Thymus (tissue), 11 donors: ENCODE data around the gene AZGP1. TPM values are rescaled to one million over a fixed set of nuclear protein-coding genes. Genes with fewer than 3 reads are reported as not detected.
"Not testable (repeated sequence)": the region's sequence is repeated elsewhere in the genome, so short reads cannot be mapped to it uniquely, and the experiment has no call there.

Experiments used
- DNase-seq, 9 donors: peaks; one replicate each; pipeline ENCODE4 v3.0.0-alpha.2; 2013; ENCODE audit warnings: low spot score in 9 of 9, low read depth in 6 of 9, missing footprints in 1 of 9
- H3K27ac ChIP-seq, 2 donors: one replicate each; pipeline ENCODE4 v1.5.1; 2013; ENCODE audit warnings: control low read depth in 1 of 2, low read depth in 1 of 2, low read length in 1 of 2, mild to moderate bottlenecking in 1 of 2, moderate library complexity in 1 of 2
- H3K27me3 ChIP-seq, 2 donors: one replicate each; pipeline ENCODE4 v1.5.1; 2013; ENCODE audit warnings: low read length in 1 of 2; ENCODE audit not compliant: control insufficient read depth in 2 of 2, insufficient read depth in 1 of 2
- H3K36me3 ChIP-seq, 2 donors: one replicate each; pipeline ENCODE4 v1.5.1; 2013; ENCODE audit warnings: low read length in 1 of 2, mild to moderate bottlenecking in 1 of 2, moderate library complexity in 1 of 2; ENCODE audit not compliant: control insufficient read depth in 2 of 2, insufficient read depth in 2 of 2
- H3K4me1 ChIP-seq, 2 donors: one replicate each; pipeline ENCODE4 v1.5.1; 2013; ENCODE audit warnings: low read length in 2 of 2; ENCODE audit not compliant: control insufficient read depth in 2 of 2, insufficient read depth in 2 of 2
- H3K4me3 ChIP-seq, 2 donors: one replicate each; pipeline ENCODE4 v1.5.1; 2013; ENCODE audit warnings: low read length in 2 of 2, control low read depth in 1 of 2, mild to moderate bottlenecking in 1 of 2
- H3K9me3 ChIP-seq, 2 donors: one replicate each; pipeline ENCODE4 v1.5.1; 2013; ENCODE audit warnings: low read length in 1 of 2, mild to moderate bottlenecking in 1 of 2; ENCODE audit not compliant: control insufficient read depth in 2 of 2, insufficient read depth in 1 of 2
- WGBS: extraction: QIAGEN DNeasy Blood & Tissue Kit; methylation state at CpG from one replicate; pipeline ENCODE4 v1.1.7; 2013; 5-methylcytosine and 5-hydroxymethylcytosine counted together
- polyA plus RNA-seq: library from polyadenylated mRNA; stranded (reverse); fragments of 200-250 nt; gene quantifications from one replicate; pipeline ENCODE4 v1.2.3, GENCODE V29; 2013
- total RNA-seq: library from RNA; stranded (reverse); fragments of 120-200 nt; gene quantifications from one replicate; pipeline ENCODE4 v1.2.4, GENCODE V29; 2013
- donor health status: healthy.

Gene AZGP1
- total and polyA plus RNA-seq, 2 donors: 0.76 to 4.7 TPM

DNA sequence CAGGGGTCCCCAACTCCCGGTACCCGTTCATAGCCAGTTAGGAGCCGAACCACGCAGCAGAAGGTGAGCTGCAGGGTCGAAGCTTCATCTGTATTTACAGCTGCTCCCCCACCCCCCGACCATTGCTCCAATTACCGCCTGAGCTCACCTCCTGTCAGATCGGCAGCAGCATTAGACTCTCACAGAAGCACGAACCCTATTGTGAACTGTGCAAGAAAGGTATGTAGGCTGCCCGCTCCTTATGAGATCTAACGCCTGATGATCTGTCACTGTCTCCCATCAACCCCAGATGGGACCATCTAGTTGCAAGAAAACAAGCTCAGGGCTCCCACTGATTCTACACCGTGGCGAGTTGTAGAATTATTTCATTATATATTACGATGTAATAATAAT, 14.6 kb upstream of the AZGP1 start:
- 66% methylated on average over 14 of the region's 14 CpGs for WGBS
- H3K36me3 ChIP-seq: no peaks in the 10 kb centered on the region
- H3K4me3 ChIP-seq: no peak overlapping the region
- peaks cover 0 to 6% of the 10 kb centered on the region in 2 donors for H3K4me1 ChIP-seq
- peak in 1 of 9 donors; percentile 18 for DNase-seq
- H3K27me3 ChIP-seq: peaks cover 0 to 25% of the 10 kb centered on the region in 2 donors
- H3K27ac ChIP-seq: no peak overlapping the region
- no peaks in the 10 kb centered on the region for H3K9me3 ChIP-seq

- no peak for DNase-seq
- Histone ChIP-seq H3K9me3 (no peaks in the 10 kb centered on the region), H3K36me3 (no peaks in the 10 kb centered on the region), H3K4me1 (peaks cover 0 to 6% of the 10 kb centered on the region in 2 donors), H3K27ac (no peak overlapping the region), H3K27me3 (peaks cover 0 to 24% of the 10 kb centered on the region in 2 donors), H3K4me3 (no peak overlapping the region)
- WGBS: 97% methylated on average over 5 of the region's 5 CpGs
These were observed 12.0 kb upstream of the AZGP1 start for GRCh38 chr7:99987846-99988245.

GRCh38 chr7:99987306-99987705, 11.5 kb upstream of the AZGP1 start:
- H3K27ac ChIP-seq, DNase-seq, H3K4me1 ChIP-seq, H3K4me3 ChIP-seq, H3K9me3 ChIP-seq, H3K36me3 ChIP-seq: not testable (repeated sequence)
- H3K27me3 ChIP-seq: peaks cover 0 to 21% of the 10 kb centered on the region in 2 donors
- WGBS: 85% methylated on average over 13 of the region's 14 CpGs

GRCh38 chr7:99984593-99984992, 8.8 kb upstream of the AZGP1 start:
- H3K4me3 ChIP-seq: no peak overlapping the region
- no peaks in the 10 kb centered on the region for H3K36me3 ChIP-seq
- no peak overlapping the region for H3K27ac ChIP-seq
- peaks cover 0 to 8% of the 10 kb centered on the region in 2 donors for H3K27me3 ChIP-seq
- WGBS: 84% methylated on average over 2 of the region's 2 CpGs
- no peaks in the 10 kb centered on the region for H3K4me1 ChIP-seq
- H3K9me3 ChIP-seq: no peaks in the 10 kb centered on the region
- DNase-seq: no peak

DNA sequence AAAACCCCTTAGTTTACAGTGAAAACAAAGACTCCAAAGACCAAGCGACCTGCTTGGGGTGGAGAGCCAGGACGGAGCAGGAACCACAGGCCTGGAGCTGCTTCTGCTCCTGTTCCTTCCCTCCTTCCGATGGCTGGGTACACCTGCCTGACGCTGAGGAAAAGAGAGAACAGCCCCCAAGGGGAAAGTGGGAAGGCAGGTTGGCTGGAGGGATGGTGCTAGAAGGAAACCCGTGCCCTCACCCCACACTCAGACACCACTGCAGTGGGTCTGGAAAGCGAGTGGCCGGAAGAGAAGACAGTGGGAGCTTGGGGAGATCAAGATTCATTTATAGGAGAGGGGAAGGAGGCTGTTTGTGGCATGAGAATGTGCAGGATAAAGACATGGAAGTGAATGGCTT, 5.2 kb upstream of the AZGP1 start:
- not testable (repeated sequence) for H3K36me3 ChIP-seq, H3K27ac ChIP-seq, H3K4me1 ChIP-seq, DNase-seq, H3K4me3 ChIP-seq, H3K27me3 ChIP-seq, H3K9me3 ChIP-seq
- 92% methylated on average over 7 of the region's 7 CpGs for WGBS

- H3K9me3 ChIP-seq, H3K36me3 ChIP-seq, H3K27ac ChIP-seq, H3K4me3 ChIP-seq, H3K4me1 ChIP-seq, H3K27me3 ChIP-seq, DNase-seq: not testable (repeated sequence)
- 74% methylated on average over 4 of the region's 4 CpGs for WGBS
These were observed 4.6 kb upstream of the AZGP1 start for GRCh38 chr7:99980448-99980872.

- WGBS: 26% methylated on average over 9 of the region's 10 CpGs
- H3K27me3 ChIP-seq, H3K36me3 ChIP-seq, H3K4me3 ChIP-seq, H3K27ac ChIP-seq, H3K9me3 ChIP-seq, H3K4me1 ChIP-seq: not testable (repeated sequence)
- DNase-seq: peak in 2 of 9 donors; percentile 8 to 38
These were observed 4.0 kb upstream of the AZGP1 start for GRCh38 chr7:99979814-99980225.

- Histone ChIP-seq H3K27me3 (peaks cover 0 to 6% of the 10 kb centered on the region in 2 donors), H3K9me3 (no peaks in the 10 kb centered on the region), H3K4me1 (no peaks in the 10 kb centered on the region), H3K36me3 (no peaks in the 10 kb centered on the region), H3K4me3 (no peak overlapping the region), H3K27ac (no peak overlapping the region)
- no peak for DNase-seq
- 93% methylated on average over 13 of the region's 13 CpGs for WGBS
These were observed 795 bp upstream of the AZGP1 start for GRCh38 chr7:99976626-99977025.

DNA sequence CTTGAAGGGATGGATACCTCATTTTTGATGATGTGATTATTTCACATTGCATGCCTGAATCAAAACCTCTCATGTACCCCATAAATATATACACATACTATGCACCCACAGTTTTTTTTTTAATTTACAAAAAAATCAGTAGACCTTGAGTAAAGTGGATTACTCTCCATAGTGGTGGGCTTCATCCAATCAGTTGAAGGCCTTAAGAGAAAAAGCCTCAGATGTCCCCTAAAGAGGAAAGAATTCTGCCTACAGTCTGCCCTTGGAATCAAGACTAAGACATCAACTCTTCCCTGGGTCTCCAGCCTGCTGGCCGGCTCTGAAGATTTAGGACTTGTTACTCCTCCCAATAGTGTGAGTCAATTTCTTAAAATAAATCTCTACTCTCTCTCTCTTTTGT, 1.1 kb downstream of the AZGP1 start:
- H3K27ac ChIP-seq: no peak overlapping the region
- H3K4me1 ChIP-seq: no peaks in the 10 kb centered on the region
- H3K36me3 ChIP-seq: no peaks in the 10 kb centered on the region
- no peaks in the 10 kb centered on the region for H3K9me3 ChIP-seq
- WGBS: 87% methylated on average over 1 of the region's 1 CpG
- H3K4me3 ChIP-seq: no peak overlapping the region
- H3K27me3 ChIP-seq: peaks cover 0 to 8% of the 10 kb centered on the region in 2 donors
- DNase-seq: no peak

GRCh38 chr7:99973817-99974216, 2.0 kb downstream of the AZGP1 start:
- not testable (repeated sequence) for H3K36me3 ChIP-seq, H3K27ac ChIP-seq

More at GRCh38 chr7:99973817-99974216, 2.0 kb downstream of the AZGP1 start:
- H3K9me3 ChIP-seq, H3K4me3 ChIP-seq, DNase-seq, H3K27me3 ChIP-seq, H3K4me1 ChIP-seq: not testable (repeated sequence)
- 94% methylated on average over 7 of the region's 7 CpGs for WGBS
